Spleen (tissue), 11 donors: Measurements from ENCODE around the gene NAA35. TPM values are rescaled to one million over a fixed set of nuclear protein-coding genes. Genes with fewer than 3 reads are reported as not detected.

Source experiments
- DNase-seq: peaks from one replicate; pipeline ENCODE4 v3.0.0-alpha.2; 2020
- H3K27ac ChIP-seq, 8 donors: fragments of 200-600 bp; sonication (generic) in 7 of 8; 1 replicate in 4 of 8; 2 replicates in 4 of 8; pipeline versions ENCODE4 v1.5.0 to v1.8.0; 2016 to 2021; ENCODE audit warnings: inconsistent platforms in 4 of 8, mild to moderate bottlenecking in 4 of 8, moderate library complexity in 1 of 8
- H3K27me3 ChIP-seq, 7 donors: fragments of 200-600 bp; sonication (generic) in 6 of 7; replicated peaks in 1 of 7; 1 replicate in 4 of 7; 2 replicates in 3 of 7; pipeline versions ENCODE4 v1.5.0 to v1.8.0; 2016 to 2021; ENCODE audit warnings: inconsistent platforms in 3 of 7, mild to moderate bottlenecking in 1 of 7
- H3K36me3 ChIP-seq, 6 donors: fragments of 200-600 bp; sonication (generic) in 5 of 6; 1 replicate in 4 of 6; 2 replicates in 2 of 6; pipeline versions ENCODE4 v1.5.0 to v1.8.0; 2016 to 2021; ENCODE audit warnings: inconsistent platforms in 2 of 6
- H3K4me1 ChIP-seq, 6 donors: fragments of 200-600 bp; sonication (generic) in 5 of 6; 1 replicate in 3 of 6; 2 replicates in 3 of 6; pipeline versions ENCODE4 v1.5.0 to v1.8.0; 2016 to 2021; ENCODE audit warnings: inconsistent platforms in 3 of 6
- H3K4me3 ChIP-seq, 8 donors: fragments of 200-600 bp; sonication (generic) in 7 of 8; 1 replicate in 4 of 8; 2 replicates in 4 of 8; pipeline versions ENCODE4 v1.5.0 to v1.8.0; 2016 to 2021; ENCODE audit warnings: inconsistent platforms in 4 of 8, mild to moderate bottlenecking in 4 of 8, moderate library complexity in 2 of 8
- H3K9me3 ChIP-seq, 8 donors: fragments of 200-600 bp; sonication (generic) in 7 of 8; 1 replicate in 4 of 8; 2 replicates in 4 of 8; pipeline versions ENCODE4 v1.5.0 to v1.8.0; 2016 to 2021; ENCODE audit warnings: inconsistent platforms in 4 of 8
- CTCF ChIP-seq, 11 experiments: fragments of 200-600 bp in 7 of 11; fragments of 450-650 bp in 4 of 11; sonication (generic) in 4 of 11; IDR thresholded peaks in 8 of 11; conservative IDR thresholded peaks in 3 of 11; 1 replicate in 7 of 11; 2 replicates in 4 of 11; pipeline versions ENCODE4 v1.4.0 to v1.8.0; 2016 to 2021; ENCODE audit warnings: antibody characterized with exemption in 11 of 11, inconsistent platforms in 4 of 11, mild to moderate bottlenecking in 1 of 11
- POLR2A ChIP-seq, 3 donors: fragments of 450-650 bp; IDR thresholded peaks; one replicate each; pipeline ENCODE4 v1.5.1; 2017; ENCODE audit warnings: antibody characterized with exemption in 3 of 3, mild to moderate bottlenecking in 1 of 3
- POLR2AphosphoS5 ChIP-seq, 3 donors: sonication (generic); formaldehyde crosslinking; IDR thresholded peaks; one replicate each; pipeline ENCODE4 v1.5.1; 2017; ENCODE audit warnings: antibody characterized with exemption in 3 of 3
- WGBS, 5 donors: extraction: QIAGEN DNeasy Blood & Tissue Kit in 3 of 5; methylation state at CpG; one replicate each; pipeline versions ENCODE4 v1.1.5 to v1.1.7; 2013 to 2018; 5-methylcytosine and 5-hydroxymethylcytosine counted together
- intact Hi-C: fragments of 100-400 bp; cut with DNase I; formaldehyde crosslinking; loops from one replicate; pipeline ENCODE4 v1.15.0; 2023; ENCODE audit warnings: low total_unique reads
- polyA plus RNA-seq, 3 donors: library from polyadenylated mRNA; stranded (reverse); fragments of 200-250 nt; gene quantifications; one replicate each; pipeline ENCODE4 v1.2.1, GENCODE V29; 2013
- total RNA-seq, 7 donors: library from RNA; depleted of rRNA in 3 of 7; stranded (reverse); fragments of >200 nt in 3 of 7; fragmentation: NEBNext Ultra II Directional in 4 of 7; extraction: Animal tissue kit (Norgen Biotek cat#: 25700) in 4 of 7; gene quantifications; one replicate each; pipeline versions ENCODE4 v1.1.0 to v1.2.1, GENCODE V29; 2016 to 2021
- donor health status: healthy with polysubstance abuse.
- donor health status: DM: no; HTN: no; CAD: no; lungs with moderate emphysema.
- donor health status: DM: no; HTN: no; CAD: no.
- donor health status: Bipolar disorder and iron deficiency.
- donor health status: healthy.
- donor health status: DM: no; HTN: no; CAD: no.
- donor health status: DM: yes; HTN: yes; CAD: no.

The NAA35 gene
- total and polyA plus RNA-seq, 10 donors, result 4.2 to 23.7 (median 18.9) TPM

GRCh38 chr9:86052556-86053468 lies 111.9 kb downstream of the NAA35 start:
- Histone ChIP-seq H3K27ac (no peak overlapping the region), H3K4me1 (no peaks in the 10 kb centered on the region), H3K27me3 (no peaks in the 10 kb centered on the region), H3K36me3 (no peaks in the 10 kb centered on the region), H3K9me3 (no peaks in the 10 kb centered on the region), H3K4me3 (no peak overlapping the region)
- 82 to 92% (median 88%) methylated on average over 21 of the region's 21 CpGs for WGBS, 5 donors
- intact Hi-C loops, result no loop called here
- TF ChIP-seq CTCF (IDR thresholded peaks at IDR 0.05 in 8 of 11, conservative IDR thresholded peaks at IDR 0.05 in 3 of 11), result no peak
- DNase-seq, result no peak

- TF ChIP-seq POLR2AphosphoS5 (IDR thresholded peaks at IDR 0.05), result no peak
- TF ChIP-seq POLR2A (IDR thresholded peaks at IDR 0.05), result no peak
- no peak for TF ChIP-seq CTCF (IDR thresholded peaks at IDR 0.05 in 8 of 11, conservative IDR thresholded peaks at IDR 0.05 in 3 of 11)
- no peak for DNase-seq
- no peaks in the 10 kb centered on the region for H3K36me3 ChIP-seq
- no peak overlapping the region for H3K27ac ChIP-seq
- no peak overlapping the region for H3K4me3 ChIP-seq
- no peaks in the 10 kb centered on the region for H3K9me3 ChIP-seq
- no peaks in the 10 kb centered on the region for H3K27me3 ChIP-seq
- intact Hi-C loops, result no loop called here
- H3K4me1 ChIP-seq, result no peaks in the 10 kb centered on the region
- 77 to 91% (median 78%) methylated on average over 3 of the region's 3 CpGs for WGBS, 5 donors
These were observed 113.7 kb downstream of the NAA35 start for GRCh38 chr9:86054695-86055094.

GRCh38 chr9:86057491-86057890 lies 116.5 kb downstream of the NAA35 start:
- no peak overlapping the region for H3K4me3 ChIP-seq
- H3K36me3 ChIP-seq, result no peaks in the 10 kb centered on the region
- intact Hi-C loops, result no loop called here
- no peaks in the 10 kb centered on the region for H3K27me3 ChIP-seq
- H3K9me3 ChIP-seq, result no peaks in the 10 kb centered on the region
- TF ChIP-seq CTCF (IDR thresholded peaks at IDR 0.05 in 8 of 11, conservative IDR thresholded peaks at IDR 0.05 in 3 of 11), result no peak
- TF ChIP-seq POLR2AphosphoS5 (IDR thresholded peaks at IDR 0.05), result no peak
- TF ChIP-seq POLR2A (IDR thresholded peaks at IDR 0.05), result no peak
- 94 to 98% (median 95%) methylated on average over 7 to 13 of the region's 13 CpGs for WGBS, 5 donors
- DNase-seq, result no peak
- H3K27ac ChIP-seq, result no peak overlapping the region
- H3K4me1 ChIP-seq, result peaks cover 0 to 11% (median under 1%) of the 10 kb centered on the region in 6 donors

- TF ChIP-seq POLR2A (IDR thresholded peaks at IDR 0.05) (no peak), CTCF (IDR thresholded peaks at IDR 0.05 in 8 of 11, conservative IDR thresholded peaks at IDR 0.05 in 3 of 11) (no peak), POLR2AphosphoS5 (IDR thresholded peaks at IDR 0.05) (no peak)
- WGBS, 5 donors, result 70 to 82% (median 76%) methylated on average over 11 of the region's 11 CpGs
- DNase-seq, result no peak
- intact Hi-C loops, result no loop called here
- H3K9me3 ChIP-seq, result no peaks in the 10 kb centered on the region
- peaks cover 0 to 28% (median 7%) of the 10 kb centered on the region in 6 donors for H3K4me1 ChIP-seq
- peak overlapping the region in 1 of 8 donors; percentile 11 for H3K27ac ChIP-seq
- H3K4me3 ChIP-seq, result no peak overlapping the region
- no peaks in the 10 kb centered on the region for H3K36me3 ChIP-seq
- no peaks in the 10 kb centered on the region for H3K27me3 ChIP-seq
These were observed 121.2 kb downstream of the NAA35 start for GRCh38 chr9:86061972-86062739.
